GM18517 (cell line): ENCODE measurements around the gene BTBD16.

Source experiments
- ATAC-seq: cut with Tn5 transposase; IDR thresholded peaks from one replicate; pipeline ENCODE4 v1.9.1; 2021; ENCODE audit warnings: mild to moderate bottlenecking, moderate library complexity; ENCODE audit not compliant: unreplicated experiment

Gene BTBD16

DNA sequence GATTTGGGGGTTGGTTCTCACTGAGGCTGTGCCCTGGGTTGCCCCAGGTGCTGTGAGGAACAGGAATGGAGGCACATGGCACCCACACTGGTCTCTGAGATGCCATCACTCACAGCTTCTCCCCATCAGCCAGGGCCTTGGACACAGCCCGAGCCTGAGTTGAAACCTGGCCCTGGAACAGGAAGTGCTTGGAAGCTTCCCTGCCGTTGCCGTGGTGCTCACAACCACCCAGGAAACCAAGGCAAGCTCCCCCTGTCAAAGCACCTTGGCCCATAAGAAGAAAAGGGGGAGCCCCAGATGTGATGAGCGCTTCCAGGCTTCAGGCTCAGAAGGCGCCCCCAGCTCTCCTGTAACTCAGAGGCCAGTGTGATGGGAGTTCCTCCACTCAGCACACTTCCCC lies at the start of gene BTBD16:
TSS of gene BTBD16 (plus strand) at position 221 of the 400 bp plus-strand sequence. CDS start 3,786 bp downstream, outside the sequence.
- ATAC-seq, result no peak

DNA sequence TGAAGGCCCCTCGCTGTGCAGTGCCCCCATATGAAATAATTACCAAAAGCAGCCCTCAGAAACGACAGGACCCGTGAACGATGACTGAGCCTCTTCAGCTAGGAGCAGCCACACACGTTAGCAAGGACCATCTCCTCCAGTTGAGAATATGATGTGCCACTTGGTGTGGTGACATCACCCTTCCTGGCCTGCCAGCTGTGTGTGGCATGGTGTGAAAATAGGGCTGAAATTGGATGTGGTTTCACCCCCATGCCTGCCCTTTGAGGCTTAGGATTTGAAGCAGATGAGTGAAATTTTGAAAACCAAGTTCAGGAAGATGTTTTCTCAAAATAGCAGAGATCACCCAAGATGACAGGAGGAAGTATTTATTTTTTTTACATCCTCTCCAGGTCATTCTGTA lies 49.1 kb upstream of the BTBD16 start:
- ATAC-seq, result no peak

DNA sequence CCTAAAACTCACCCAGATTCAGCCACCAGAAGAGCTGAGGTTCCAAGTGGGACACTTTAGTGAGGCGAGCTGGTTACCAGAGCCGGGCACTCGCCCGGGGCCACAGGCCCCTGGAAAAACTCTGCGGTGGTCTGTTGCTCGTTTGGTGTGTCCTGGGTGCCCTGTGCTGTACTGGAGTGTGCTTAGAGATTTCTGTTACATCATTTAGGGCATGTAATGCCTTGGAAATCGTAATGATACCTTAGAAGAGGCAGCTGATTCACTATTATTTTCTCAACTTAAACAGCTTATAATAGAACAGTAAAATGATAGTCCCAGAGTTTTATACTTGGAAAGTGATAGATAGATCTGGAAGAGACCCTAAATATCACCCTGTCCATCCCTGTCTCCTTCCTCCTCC lies 48.5 kb upstream of the BTBD16 start:
- no peak for ATAC-seq

GRCh38 chr10:122224159-122224558 lies 46.9 kb upstream of the BTBD16 start:
- no peak for ATAC-seq

GRCh38 chr10:122225330-122225729 lies 45.8 kb upstream of the BTBD16 start:
- ATAC-seq, result no peak

GRCh38 chr10:122227754-122228153 lies 43.3 kb upstream of the BTBD16 start:
- ATAC-seq, result no peak

GRCh38 chr10:122229666-122230065 lies 41.4 kb upstream of the BTBD16 start:
- ATAC-seq, result no peak

DNA sequence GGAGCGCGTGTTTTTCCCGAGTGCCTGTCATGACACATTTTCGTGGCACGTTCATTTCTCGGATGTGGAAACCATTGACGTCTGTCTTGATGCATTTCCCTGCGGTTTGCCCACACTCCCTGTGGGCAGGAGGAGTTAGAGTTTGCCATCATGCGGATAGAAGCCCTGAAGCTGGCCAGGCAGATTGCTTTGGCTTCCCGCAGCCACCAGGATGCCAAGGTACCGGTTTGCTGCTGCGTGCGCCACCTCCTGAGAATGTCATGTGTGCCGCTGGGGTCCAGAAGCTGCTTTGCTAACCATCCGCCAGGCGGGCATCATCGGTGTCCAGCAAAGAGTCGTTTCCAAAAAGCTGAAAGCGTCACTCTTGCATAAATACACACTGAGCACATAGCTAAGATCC lies 40.9 kb upstream of the BTBD16 start:
- no peak for ATAC-seq

DNA sequence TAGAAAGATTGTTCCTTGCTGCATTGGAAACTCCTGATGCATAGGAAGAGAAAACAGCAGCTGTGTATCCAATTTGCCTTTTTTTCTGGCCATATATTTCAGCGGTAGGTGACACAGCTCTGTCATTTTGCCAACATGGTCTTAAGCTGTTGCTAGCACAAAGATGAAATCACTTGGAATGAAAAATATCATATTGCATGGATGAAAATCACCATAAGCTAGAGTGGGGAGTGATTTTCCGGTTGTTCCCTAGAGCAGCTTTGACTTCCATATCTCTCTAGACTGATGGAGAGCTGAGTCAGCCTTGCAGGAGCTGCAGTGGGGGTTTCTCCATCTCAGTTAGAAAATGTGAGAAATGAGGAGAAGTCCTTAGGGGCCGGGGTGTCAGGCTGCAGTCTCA lies 38.3 kb upstream of the BTBD16 start:
- ATAC-seq, result no peak

- ATAC-seq, result no peak
Observed at GRCh38 chr10:122233857-122234348, 37.2 kb upstream of the BTBD16 start.

- no peak for ATAC-seq
Observed at GRCh38 chr10:122234416-122234815, 36.7 kb upstream of the BTBD16 start.

GRCh38 chr10:122236690-122237306 lies 34.3 kb upstream of the BTBD16 start:
- ATAC-seq, result no peak

DNA sequence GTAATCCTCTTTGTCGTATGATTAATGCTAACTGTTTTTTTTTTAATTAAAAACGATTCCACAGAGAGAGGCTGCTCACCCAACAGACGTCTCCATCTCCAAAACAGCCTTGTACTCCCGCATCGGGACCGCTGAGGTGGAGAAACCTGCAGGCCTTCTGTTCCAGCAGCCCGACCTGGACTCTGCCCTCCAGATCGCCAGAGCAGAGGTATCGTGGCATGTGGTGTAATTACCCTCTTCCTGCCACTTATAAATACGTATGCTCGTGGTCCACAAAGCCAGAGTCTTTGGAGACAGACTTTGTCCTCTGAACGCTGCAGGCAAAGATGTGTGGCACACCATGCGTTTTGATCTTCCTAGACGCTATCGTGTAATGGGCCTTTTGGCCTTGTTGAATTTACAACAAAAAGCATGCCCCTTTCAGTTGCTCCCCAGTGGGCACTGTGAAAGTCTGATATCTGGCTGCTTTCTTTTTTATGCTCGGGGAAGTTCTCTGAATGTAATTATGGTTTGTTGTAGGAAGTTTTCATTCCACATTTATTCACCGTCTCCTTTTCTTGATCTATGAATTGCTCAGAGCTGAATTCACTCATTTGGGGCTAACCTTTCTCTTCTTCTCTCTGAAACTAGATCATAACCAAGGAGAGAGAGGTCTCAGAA lies 33.6 kb upstream of the BTBD16 start:
- no peak for ATAC-seq

GRCh38 chr10:122239578-122240257 lies 31.4 kb upstream of the BTBD16 start:
- no peak for ATAC-seq

GRCh38 chr10:122240401-122240800 lies 30.7 kb upstream of the BTBD16 start:
- no peak for ATAC-seq

GRCh38 chr10:122241836-122242235 lies 29.3 kb upstream of the BTBD16 start:
- ATAC-seq, result no peak

- no peak for ATAC-seq
Observed at GRCh38 chr10:122243550-122243949, 27.5 kb upstream of the BTBD16 start.

DNA sequence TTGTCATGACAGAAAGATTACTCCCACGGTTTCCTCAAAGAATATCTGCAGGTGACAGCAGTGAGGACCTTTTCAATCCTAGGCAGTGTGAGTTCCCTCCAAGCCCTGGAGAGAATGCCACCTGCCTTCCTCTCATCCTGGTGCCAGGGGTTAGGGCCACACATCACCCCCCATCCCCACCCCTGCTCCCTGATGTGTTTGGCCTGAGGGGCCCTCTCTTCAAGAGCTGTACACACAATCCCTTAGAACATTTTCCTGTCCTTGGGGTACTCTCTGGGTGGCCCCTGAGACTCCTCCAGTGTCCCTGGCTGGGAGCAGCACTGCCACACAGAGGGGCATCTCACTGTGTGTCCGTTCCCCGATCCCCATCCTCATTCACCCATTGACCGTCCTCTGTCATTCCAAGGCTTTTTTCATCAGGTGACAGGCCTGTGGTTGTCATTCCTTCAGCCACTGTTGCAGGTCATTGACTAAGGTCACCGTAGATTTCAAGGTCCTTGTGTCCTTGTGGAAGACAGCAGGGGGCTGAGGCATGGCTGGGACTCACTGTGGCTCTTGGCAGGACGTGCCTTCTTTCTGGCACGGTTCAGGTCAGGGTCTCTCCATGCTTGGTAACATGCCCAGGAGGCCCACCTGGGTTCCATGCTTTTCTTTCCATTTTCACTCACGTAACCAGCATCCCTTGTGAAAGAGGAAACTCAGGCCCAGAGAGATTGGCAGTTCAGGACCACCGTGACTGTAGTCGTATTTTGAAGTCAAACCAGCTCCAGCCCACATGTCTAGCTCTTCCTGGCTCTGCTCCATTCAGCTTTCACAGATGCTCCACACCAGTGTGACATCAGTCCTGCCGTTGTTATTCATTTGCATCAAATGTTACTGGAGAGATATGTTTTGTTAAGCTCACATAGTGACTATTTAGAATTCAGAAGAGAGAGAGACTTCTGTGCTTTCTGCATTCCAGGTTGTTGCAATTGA lies 26.8 kb upstream of the BTBD16 start:
- ATAC-seq, result no peak

DNA sequence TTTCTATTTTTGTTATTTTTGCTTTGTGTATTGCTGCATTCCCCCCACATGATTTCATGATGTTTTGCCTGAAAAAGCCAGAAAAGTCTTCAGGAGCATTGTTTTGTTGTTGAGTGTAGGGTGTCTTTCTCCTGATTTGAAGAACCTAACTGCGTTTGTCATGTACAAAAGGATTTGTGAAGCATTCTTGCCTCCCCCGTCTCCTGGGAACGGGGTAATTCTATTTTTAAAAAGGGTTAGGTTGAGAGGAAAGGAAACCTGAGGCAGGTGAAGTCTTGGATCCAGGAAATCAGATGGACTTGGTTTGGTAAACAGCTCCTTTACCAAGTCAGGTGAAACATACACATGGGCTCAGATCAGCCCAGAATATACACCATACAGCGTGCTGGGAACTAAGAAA lies 26.0 kb upstream of the BTBD16 start:
- ATAC-seq, result no peak

- ATAC-seq, result no peak
Observed at GRCh38 chr10:122245897-122246296, 25.2 kb upstream of the BTBD16 start.
